ENCODE results near the gene KCNIP4.

KCNIP4 gene

DNA sequence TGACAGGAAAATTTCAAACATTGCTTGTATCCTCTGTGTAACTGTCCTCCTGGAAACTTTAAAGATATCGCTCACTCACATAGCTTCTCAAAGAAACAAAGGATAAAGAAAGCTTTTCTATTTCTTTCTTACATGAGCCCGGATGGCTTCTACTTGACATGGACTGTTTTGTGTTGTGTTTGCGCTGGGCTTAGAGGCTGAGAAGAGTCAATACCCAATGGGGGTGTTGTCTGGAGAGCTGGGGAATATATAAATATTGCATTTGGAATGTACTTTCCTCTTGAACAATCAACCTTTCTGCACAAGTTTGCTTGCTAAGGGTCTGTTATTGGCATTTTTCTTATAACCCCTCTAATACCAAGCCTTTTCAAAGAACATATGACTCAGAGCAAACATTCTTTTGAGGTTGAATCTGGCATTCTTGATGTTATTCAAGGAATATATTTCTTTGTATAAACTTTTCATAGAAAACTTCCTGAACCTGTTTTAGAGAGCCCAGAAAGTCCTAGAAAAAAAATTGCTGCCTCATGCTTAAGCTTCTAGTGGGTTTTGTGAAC lies 916.4 kb downstream of the KCNIP4 start:
- no peak for FAIRE-seq

- no peak for FAIRE-seq
These were observed 929.8 kb downstream of the KCNIP4 start for GRCh38 chr4:21018817-21019216.

GRCh38 chr4:21013501-21013900 lies 935.1 kb downstream of the KCNIP4 start:
- no peak for FAIRE-seq

- no peak for FAIRE-seq
These were observed 935.7 kb downstream of the KCNIP4 start for GRCh38 chr4:21012851-21013331.

DNA sequence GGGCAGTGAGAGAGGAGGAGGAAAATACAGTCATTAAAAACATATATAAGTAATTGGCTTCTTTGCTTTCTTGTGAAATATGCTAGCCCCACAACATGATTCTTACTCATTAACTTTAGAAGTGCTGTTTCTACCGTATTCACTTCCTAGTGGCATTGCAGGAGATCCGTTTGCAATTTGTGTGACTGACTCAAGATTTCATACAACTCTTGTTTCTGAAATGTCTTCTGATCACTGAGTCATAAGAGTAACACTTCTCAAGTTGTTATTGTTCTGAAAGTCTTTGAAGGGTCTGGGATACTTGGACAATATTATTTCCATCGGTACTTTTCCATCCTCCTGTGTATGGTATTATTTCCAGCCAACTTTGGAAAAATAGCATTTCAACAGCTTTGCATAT lies 937.5 kb downstream of the KCNIP4 start:
- no peak for FAIRE-seq

DNA sequence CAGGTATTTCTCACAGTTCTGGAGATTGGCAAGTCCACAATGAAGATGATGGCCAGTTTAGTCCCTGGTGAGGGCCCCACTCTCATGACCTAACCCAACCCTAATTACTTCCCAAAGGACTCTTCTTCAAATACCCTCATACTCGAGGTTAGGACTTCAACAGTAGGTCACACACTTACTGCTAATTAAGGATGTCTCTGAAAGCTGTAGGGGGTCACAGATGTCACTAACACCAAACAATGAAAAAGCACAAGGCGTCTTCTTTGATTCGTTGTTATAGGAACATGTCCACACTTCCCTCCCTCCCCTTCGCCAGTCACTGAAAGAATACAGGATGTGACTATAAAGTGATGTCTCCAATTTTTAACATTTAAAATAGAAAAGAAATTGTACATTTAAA lies 938.6 kb downstream of the KCNIP4 start:
- FAIRE-seq, result no peak

DNA sequence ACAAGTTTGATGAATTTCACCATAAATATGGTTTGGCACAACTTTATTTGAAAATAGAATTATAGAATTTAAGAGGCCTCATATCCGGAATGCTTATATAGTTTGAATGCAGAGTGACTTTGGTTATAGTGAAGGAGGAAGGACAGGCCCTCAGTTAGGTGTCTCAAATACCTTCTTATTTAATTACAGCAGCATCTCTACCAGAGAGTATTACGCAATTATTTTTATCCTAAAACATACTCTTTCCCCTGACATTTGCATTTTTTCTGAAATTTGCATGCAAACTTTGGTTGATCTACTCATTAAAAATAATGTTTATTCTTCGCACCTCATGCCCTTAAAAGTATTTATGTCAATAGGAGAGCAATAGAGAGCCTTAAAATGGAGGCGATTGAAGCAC lies 942.9 kb downstream of the KCNIP4 start:
- no peak for FAIRE-seq

GRCh38 chr4:21002976-21003375 lies 945.6 kb downstream of the KCNIP4 start:
- FAIRE-seq, result no peak

- FAIRE-seq, result no peak
These were observed 946.3 kb downstream of the KCNIP4 start for GRCh38 chr4:21002286-21002685.

GRCh38 chr4:21001490-21001889 lies 947.1 kb downstream of the KCNIP4 start:
- FAIRE-seq, result no peak

DNA sequence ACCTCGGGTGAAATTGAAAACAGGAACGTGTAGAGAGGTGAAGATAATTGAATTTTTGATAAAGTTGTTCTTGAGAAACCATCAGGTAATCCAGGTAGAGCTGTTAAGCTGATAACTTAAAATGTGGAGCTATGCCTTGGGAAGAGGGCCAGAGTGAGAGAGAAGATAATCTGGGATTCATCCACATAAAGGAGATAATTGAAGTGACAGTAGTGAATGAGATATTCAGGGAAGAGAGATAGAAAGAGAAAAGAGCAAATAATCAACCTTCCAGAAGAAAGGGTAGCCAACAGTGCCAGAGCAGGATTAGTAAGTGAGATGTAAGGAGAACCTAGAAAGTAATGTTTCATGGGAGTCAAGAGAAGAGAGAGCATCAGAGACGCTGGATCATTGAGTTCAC lies 950.7 kb downstream of the KCNIP4 start:
- no peak for FAIRE-seq

DNA sequence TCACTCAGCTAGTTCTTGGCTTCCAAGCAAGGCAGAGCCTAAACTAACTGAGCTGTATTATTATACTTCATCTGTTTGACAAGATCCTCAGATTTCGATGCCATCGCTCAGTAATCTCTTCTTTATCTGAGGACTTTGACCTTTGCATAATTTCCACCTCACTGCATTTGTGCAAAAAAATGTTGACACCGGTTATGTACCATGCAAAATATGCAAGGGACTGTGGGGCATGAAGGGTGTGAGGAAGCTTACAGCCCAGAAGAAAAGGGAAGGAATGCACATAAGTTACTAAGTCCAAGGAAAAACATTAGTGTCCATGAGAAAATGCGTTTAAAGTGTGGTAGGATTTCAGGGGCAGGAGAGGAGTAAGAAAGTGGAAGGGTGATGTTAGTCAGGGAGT lies 953.0 kb downstream of the KCNIP4 start:
- FAIRE-seq, result no peak

GRCh38 chr4:20995015-20995414 lies 953.6 kb downstream of the KCNIP4 start:
- FAIRE-seq, result no peak

GRCh38 chr4:20992002-20992401 lies 956.6 kb downstream of the KCNIP4 start:
- no peak for FAIRE-seq

GRCh38 chr4:20987191-20987590 lies 961.4 kb downstream of the KCNIP4 start:
- FAIRE-seq, result no peak

GRCh38 chr4:20984576-20984836 lies 964.1 kb downstream of the KCNIP4 start:
- FAIRE-seq, result no peak

DNA sequence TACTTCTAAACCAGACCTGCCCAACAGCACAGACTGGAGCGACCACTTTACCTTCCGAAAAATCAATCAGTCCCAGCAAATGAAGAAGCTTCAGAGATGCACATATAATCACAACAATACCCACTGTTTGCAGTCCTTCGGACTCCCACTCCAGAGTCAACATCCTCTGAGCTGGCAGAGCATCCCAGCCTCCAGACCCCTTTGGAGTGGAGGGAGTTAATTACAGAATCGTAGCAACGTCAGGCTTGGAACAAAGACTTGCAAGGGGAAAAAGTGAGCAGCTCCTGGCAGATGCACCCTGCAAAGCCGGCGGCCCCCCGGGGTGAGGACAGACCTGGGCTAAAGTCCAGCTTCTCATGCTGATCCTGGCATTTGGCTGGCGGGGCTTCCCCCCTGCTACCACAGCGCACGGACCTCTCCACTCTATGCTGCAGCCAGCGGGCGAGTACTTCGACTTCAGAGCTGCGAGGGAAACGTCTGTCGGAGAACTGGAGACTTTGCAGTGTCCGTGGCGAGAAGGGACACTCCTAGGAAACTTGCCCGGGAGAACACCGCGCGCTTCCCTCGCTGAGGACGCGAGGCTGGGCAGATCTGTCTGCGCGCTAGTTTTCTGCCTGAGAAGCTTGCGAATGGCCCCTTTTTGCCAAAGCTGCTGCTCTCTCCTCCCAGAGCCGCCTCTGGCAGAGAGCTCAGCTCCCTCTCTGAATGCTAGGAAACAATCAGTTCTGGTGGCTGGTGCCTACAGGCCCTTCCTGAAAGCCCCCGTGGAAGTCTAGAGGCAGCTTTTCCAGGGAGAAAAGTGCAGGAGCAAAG lies 964.6 kb downstream of the KCNIP4 start:
- no peak for FAIRE-seq

- no peak for FAIRE-seq
These were observed 966.0 kb downstream of the KCNIP4 start for GRCh38 chr4:20982544-20982943.

DNA sequence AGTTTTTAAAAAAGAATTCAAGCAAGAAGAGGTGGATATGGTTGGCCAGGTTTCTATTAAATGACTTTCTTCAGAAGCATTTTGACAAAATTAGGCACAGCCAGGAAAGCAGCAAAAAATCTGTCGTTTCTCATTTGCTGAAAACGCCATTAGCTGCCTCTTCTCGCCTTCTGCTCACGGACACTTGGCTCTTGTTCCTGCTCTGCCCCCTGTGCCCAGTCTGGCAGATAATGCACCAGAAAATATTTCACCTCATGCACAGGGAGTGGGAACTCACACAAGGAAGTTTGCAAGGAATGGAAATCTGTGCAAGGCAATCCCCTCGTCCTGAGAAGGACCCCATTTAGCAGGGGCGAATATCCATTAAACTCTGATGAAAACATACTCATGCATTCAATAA lies 988.3 kb downstream of the KCNIP4 start:
- FAIRE-seq, result no peak

DNA sequence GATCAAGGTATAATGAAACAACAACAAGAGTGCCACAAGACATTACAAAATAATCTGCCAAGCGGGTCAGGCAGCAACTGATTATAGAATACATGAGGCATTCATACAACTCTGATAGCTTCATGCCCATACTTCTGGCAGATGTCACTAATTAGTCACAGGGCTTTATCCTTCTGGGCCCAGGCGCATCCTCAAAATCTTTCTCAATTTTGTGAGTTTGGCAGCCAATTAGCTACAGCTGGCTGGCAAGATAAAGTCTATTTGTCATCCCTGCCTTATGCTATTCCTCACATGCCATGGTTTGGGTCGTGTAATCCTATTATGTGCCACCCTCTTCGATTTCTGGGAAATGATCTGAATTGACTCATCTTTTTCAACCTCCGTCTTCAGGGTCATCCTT lies 994.0 kb downstream of the KCNIP4 start:
- no peak for FAIRE-seq

DNA sequence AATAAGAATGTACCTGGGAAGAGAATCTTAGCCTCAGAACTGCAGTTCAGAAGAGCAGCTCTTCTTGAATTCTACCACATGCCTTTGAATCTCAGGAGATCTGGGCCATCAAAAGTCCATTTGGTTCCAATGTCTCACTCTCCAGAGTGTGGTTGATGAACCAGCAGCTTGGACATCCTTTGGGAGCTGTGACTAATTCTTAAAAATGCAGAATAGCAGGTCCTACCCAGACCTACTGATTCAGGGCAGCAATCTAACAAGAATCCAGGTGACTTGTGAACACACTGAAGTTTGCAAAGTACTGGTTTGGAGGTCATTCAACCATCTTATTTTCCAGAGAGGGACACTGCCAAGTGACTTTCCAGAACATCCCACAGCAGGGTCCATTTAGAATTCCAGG lies 1003.6 kb downstream of the KCNIP4 start:
- FAIRE-seq, result no peak

DNA sequence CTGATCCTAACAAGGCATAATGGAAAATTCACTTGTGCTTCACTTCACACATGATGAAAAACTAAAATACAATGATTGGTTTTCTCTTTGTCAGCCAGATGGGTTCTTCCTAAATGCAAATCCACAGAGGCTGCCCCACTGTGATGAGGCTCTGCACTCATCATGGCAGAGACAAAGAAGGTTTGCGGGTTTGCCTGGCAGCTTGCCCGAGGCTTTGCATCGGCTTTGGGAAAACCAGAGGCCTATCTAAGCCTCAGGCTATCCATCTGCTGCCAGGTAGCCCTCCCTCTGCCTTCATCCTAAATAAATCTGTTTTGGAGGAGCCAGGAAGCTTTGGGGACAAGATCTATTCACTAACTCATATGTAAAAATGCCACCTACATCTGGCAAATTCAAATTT lies 1004.1 kb downstream of the KCNIP4 start:
- FAIRE-seq, result no peak

DNA sequence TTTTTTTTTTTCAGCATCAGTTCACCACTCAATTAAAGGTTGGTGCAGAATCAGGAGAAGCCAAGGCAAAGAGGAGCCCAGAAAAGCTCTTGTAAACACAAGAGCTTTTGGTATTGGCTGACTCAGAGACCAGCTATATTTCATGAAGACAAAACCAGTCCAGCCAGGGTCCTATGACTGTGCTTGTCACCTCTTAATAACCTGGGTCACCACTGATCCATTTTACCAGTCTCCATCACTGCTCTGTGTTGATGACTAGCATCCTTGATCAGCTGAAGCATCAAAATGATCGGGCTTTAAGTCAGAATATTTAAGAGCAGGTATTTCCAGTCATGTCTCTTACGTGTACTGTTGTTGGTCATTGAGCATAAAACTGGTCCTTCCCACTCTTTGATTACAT lies 1010.4 kb downstream of the KCNIP4 start:
- FAIRE-seq, result no peak

GRCh38 chr4:20926529-20926928 lies 1022.0 kb downstream of the KCNIP4 start:
- no peak for FAIRE-seq

DNA sequence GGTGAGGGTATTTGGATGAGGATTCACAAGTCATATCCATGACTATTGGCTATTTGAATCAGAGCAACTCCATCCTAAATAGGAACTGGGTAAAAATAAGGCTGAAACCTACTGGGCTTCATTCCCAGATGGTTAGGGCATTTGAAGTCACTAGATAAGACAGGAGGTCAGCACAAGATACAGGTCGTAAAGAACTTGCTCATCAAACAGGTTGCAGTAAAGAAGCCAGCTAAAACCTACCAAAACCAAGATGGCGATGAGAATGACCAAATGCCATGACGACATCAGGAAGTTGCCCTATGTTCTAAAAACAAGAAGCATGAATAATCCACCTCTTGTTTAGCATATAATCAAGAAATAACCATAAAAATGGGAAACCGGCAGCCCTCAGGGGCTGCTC lies 1023.4 kb downstream of the KCNIP4 start:
- no peak for FAIRE-seq
